Cardiac septum (tissue), 1 donor: ENCODE results near the gene FLAD1. TPM values are rescaled to one million over a fixed set of nuclear protein-coding genes. Genes with fewer than 3 reads are reported as not detected.

Experiments
- DNase-seq: peaks from one replicate; pipeline ENCODE4 v3.0.0-alpha.2; 2020; ENCODE audit warnings: low spot score
- intact Hi-C: fragments of 100-400 bp; cut with DNase I; formaldehyde crosslinking; loops from one replicate; pipeline ENCODE4 v1.14.0; 2022
- total RNA-seq: library from RNA; stranded (reverse); fragmentation: NEBNext Ultra II Directional; extraction: Animal tissue kit (Norgen Biotek cat#: 25700); gene quantifications from one replicate; pipeline ENCODE4 v1.2.1, GENCODE V29; 2021
- donor health status: DM: no; HTN: no; CAD: no.

Gene FLAD1
- total RNA-seq, 1 donor from 2014 or later, result 22.2 TPM

GRCh38 chr1:154945962-154946850 lies 36.9 kb upstream of the FLAD1 start:
- no peak for DNase-seq
- intact Hi-C loops, result loop anchor here (2.0 kb wide), 1 partner anchor 69 kb away; no protein-coding TSS in a partner anchor

DNA sequence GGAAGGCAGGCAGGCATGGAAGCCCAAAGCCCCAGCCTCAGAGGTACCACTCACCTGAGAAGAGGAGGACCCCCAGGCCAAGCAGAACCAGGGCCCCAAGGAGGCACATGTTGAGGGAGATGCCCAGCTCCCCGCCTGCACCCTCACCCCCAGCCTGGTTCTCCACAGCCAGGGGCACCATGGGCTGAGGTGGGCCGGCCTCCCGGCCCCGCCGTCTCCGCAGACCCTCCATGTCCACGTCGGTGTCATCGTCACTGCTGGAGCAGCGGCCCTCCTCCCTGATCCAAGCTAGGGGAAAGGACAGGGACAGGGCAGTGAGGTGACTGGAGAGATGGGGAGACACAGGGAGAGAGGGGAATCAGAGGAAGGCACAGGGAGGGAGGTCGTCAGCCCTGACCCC lies 35.1 kb upstream of the FLAD1 start:
- intact Hi-C loops, result no loop called here
- DNase-seq, result no peak

GRCh38 chr1:154951901-154952657 lies 31.1 kb upstream of the FLAD1 start:
- intact Hi-C loops, result no loop called here
- no peak for DNase-seq

- DNase-seq, result no peak
- intact Hi-C loops, result no loop called here
Observed at GRCh38 chr1:154952664-154953063, 30.5 kb upstream of the FLAD1 start.

DNA sequence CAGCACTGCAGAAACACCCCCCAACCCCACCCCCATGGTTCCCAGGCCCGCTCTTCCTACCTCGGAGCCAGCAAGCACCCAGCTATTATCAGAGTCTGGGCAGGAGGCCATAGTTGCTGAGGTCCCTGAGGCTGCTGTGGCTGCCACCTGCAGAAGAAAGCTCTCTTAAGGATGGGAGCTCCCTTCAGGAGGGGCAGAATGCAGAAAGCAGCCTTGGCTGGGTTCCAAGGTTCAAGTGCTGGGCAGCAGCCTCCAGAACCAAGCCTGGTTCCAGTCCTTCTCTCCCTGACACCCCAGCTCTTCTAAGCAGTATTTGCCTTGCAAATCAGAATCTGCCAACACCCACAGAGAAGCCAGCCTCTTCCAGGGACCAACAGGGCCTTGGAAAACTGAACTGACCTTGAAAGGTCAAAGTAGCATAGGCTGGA lies 29.5 kb upstream of the FLAD1 start:
- intact Hi-C loops, result no loop called here
- DNase-seq, result no peak

GRCh38 chr1:154954541-154954940 lies 28.6 kb upstream of the FLAD1 start:
- intact Hi-C loops, result no loop called here
- no peak for DNase-seq

DNA sequence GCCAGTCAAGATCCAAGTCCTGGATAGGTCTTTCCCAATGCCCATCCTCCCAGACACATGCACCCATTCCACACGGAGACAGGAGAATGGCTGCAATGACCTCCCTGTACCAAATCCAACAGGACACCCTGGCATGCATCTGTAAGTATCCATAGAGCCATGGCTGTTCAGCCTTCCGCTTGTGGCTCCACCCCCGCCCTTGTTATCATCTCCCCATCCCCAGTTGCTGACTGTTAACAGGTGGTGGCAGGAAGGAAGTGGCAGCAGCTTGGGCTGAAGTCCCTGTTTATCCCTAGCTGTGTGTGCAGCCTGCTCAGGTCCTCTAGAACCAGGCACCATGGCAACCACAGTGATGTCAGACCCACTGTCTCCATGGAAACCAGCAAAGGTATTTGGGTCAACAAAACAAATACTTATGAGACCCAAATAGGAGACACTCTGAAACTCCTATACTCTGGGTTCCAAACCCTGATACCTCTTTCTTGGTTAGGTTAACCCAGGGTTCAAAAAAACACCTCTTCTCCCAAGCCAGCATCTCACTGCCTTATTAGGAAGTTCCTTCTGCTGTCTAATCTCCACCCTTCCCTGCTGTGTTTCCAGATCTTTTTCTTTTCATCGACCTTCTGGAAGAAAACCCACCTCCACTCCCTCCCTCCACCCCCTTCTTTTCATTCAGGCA lies 28.0 kb upstream of the FLAD1 start:
- intact Hi-C loops, result no loop called here
- no peak for DNase-seq

DNA sequence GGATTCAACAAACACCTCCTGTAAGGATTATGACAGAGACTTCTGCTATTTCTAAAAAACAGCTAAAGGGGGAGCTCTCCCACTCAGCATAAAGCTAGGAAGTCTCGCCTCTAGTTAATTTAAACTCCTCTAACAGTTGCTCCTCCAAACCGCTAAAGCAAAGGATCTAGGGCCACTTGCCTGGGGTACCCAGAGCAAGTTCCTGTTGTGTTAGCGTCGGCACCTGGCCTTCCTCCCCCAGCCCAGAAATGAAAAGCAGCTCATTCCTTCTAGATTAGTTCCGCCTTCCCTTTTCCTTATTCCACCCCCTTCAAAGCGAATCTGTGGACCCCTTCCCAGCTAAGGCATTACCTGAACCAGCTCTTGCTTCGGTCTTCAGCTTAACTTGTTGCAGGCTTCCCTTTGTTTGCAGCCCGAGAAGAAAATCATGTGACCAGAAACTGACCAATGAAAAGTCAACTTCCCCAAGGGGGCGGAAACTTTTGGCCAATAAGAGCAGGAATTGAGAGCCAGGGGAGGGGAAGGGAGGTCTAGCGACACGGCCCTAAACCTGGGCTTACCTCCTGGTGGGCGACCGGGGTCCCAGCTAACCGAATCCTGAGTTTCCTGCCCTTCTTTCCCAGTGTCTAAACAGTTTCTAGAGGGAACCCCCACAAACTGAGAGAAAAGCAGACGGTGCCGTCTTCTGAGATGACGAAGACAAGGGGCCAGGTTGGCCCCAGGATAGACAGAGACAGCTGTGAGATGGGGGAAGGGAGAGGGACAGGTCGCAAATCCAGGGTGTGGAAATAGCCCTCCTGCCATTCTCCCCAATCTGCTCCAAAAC lies 27.2 kb upstream of the FLAD1 start, which contains the start of gene PBXIP1:
Gene PBXIP1 (minus strand): TSS at position 382 of the 826 bp plus-strand sequence. CDS start 2,378 bp downstream, outside the sequence.
- peak; percentile 90 for DNase-seq
- intact Hi-C loops, result no loop called here

DNA sequence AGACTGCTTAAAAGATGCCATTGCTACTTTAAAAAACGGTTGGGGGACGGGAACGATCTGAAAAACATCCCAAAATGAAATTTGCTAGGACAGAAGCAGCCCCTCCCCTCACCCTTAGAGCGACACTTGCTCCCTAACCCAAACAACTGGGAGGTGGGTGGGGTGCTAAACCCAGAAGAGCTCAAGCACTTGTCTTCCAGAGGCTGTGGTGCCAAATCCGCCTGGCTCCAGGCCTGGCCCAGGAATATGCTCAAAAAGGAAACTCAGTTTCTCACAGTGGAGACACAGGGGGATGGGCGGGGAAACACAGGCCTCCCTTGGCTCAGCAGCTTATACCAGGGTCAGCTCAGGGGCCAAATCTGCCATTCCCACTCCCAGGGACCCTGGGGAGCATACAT lies 26.6 kb upstream of the FLAD1 start:
- DNase-seq, result no peak
- intact Hi-C loops, result no loop called here

DNA sequence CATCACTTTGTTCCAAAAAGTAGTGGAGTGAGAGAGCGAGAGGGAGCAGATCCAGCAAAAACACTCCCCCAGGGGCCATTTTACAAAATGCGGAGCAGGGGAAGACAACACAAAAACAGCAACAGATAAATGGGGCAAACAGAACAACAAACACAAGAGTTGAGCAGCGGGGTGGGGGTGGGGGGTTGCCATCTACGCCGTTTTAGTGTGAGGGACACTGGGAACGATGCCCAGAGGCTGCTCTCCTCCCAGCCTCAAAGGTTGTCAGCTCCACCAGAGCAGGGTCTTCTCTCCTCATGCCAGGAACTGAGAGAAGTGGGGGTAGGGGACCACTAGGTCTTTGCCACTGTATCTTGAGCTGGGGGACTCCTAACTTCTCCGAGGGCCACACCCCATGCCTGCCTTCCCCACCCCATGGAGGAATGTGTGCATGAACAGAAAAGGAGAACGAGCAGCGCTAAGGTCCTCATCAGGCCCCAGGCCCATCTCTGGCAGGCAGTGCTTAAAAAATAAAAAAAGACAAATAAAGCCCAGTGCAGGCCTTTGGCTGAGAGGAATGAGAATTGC lies 26.0 kb upstream of the FLAD1 start:
- no peak for DNase-seq

GRCh38 chr1:154958036-154958435 lies 25.1 kb upstream of the FLAD1 start:
- intact Hi-C loops, result no loop called here
- no peak for DNase-seq

More for the DNA sequence above, 26.0 kb upstream of the FLAD1 start:
- intact Hi-C loops, result no loop called here

GRCh38 chr1:154958681-154959425 lies 24.3 kb upstream of the FLAD1 start:
- intact Hi-C loops, result no loop called here
- DNase-seq, result no peak

DNA sequence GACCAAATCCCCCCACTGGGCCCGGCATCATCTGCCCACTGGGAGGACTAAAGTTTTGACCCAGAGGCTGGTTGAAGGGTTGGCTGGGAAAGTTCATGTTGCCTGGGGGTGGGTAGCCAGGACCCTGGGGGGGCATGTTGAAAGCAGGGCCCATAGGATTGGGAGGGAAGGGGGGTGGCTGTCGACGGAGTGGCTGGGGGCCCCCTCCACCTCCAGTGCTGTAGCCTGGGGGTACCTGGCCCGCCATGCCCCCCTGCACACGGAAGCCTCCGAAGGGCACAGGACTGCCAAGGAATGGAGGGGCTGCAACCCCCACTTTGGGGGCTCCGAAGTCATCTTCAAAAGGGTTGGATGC lies 23.7 kb upstream of the FLAD1 start:
- no peak for DNase-seq
- intact Hi-C loops, result no loop called here

GRCh38 chr1:154960446-154961136 lies 22.6 kb upstream of the FLAD1 start:
- DNase-seq, result no peak
- intact Hi-C loops, result loop anchor here (1.0 kb wide), 3 partner anchors 23 to 57 kb away; partner anchors contain the start of gene FLAD1

DNA sequence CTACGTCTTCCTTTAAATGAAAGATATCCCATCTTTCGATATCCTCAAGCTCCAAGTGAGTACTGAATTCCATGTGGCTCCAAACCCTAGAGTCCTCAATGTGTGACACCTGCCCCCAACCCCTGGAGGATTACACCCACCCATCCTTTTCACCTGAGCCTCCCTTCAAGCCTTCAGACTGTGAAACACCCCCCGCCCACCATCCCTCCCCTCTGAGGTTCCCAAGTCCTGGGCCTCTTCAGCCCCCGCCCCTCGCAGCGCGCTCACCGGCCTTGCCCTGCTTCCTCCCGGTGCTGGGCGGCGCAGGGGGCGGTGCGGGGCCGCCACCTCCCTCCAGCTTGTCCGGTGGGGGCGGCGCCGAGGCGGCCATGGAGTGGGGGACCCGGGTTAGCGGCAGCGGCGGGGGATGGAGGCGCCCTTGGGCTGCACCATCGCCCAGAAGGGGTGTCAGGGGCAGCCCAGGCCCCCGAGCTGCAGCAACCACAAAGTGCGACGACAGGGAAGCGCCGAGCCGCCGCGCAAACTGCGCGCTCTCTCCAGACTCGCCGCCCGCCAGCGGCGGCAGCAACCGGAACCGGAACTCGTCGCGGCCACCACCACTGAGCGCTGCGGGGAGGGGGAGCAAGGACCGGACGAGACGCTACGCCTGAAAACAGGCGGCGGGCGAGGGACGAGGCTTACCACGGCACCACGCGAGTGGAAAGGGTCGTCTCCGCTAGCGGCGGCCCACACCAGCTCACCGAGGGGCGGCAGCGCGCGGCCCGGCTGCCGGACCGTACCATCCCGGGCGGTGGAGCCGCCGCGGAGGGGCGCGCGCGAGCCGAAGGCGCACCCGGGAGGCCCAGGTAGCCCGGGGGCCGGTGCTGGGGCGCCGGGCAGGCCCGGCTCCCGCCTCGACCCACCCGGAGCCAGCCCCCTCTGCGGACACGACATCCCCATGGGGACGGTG lies 21.7 kb upstream of the FLAD1 start, which contains the start of gene PYGO2:
Gene PYGO2 (minus strand): TSS at position 576 of the 949 bp plus-strand sequence. CDS start 206 bp downstream, at position 370.
- intact Hi-C loops, result loop anchor here (1.0 to 2.0 kb wide), 4 partner anchors 22 to 56 kb away; partner anchors contain the start of gene FLAD1

GRCh38 chr1:154962156-154962749 lies 20.9 kb upstream of the FLAD1 start:
- no peak for DNase-seq
- intact Hi-C loops, result loop anchor here (2.0 kb wide), 1 partner anchor 37 kb away; no protein-coding TSS in a partner anchor

More for the DNA sequence above, 21.7 kb upstream of the FLAD1 start, which contains the start of gene PYGO2:
- DNase-seq, result peak; percentile 94
